Measurements from ENCODE around the gene DYSF.
"Not testable (repeated sequence)": the region's sequence is repeated elsewhere in the genome, so short reads cannot be mapped to it uniquely, and the experiment has no call there.

DYSF gene

DNA sequence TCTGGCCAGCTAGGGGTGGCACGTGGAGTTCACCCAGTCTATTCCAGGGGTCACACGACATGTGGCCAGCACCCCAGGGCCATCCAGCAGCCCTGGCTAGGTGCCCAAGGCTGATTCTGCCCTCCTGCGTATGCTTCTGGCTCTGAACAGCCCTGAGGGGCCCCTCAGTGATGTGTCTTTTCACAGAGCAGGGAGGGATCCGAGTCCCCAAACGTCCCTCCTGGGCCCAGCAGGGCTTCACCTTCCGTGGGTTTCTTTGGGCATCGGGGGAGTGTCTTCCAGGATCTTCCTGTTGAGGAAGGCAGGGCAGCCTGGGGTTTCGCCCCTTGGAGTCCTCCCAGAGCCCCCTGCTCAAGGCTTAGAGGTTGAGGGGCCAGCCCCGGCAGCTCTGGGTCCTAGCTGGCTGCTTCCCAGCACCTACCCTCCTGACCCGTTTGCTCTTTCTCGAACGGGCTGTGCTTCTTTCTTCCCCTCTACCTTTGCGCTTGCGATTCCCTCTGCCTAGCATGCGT is 165.9 kb downstream of the DYSF start:
- DNase-seq, result no peak

DNA sequence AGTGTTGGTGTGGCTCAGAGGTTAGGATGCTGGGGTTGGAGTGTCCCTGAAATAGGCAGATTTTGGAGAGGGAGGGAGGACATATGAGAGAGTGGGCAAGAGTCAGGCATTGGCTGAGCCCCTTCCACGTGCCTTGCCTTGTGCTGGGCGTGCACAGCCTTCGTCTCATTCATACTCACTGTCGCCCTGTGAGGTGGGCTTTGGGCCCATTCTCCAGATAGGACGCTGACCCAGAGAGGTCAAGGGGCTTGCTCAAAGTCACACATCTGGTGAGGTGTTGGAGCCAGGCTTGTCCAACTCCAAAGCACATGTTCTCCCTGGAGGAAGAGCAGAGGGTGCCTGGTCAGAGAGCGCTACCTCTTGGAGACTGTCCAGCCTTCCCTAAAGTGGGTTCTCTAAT is 166.8 kb downstream of the DYSF start:
- no peak for DNase-seq

DNA sequence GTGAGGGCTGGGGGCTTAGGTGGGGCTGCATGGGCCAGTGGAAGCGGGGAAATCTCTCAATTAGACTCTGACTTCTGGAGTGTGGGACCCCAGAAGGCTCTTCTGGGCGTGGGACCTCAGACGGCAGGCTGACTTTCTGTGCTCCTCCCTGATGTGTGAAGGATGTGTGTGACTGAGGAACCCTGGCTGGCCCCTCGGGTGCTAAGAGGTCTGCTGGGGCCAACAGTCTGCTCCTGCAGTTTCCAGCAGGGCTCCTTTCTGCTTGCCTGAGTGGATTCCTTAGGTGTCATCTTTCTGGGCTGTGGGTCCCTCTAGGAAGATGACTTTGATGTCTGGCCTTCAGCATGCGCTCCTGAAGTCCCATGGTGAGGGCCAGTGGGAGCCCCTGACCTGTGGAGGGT is 167.5 kb downstream of the DYSF start:
- DNase-seq, result no peak

DNA sequence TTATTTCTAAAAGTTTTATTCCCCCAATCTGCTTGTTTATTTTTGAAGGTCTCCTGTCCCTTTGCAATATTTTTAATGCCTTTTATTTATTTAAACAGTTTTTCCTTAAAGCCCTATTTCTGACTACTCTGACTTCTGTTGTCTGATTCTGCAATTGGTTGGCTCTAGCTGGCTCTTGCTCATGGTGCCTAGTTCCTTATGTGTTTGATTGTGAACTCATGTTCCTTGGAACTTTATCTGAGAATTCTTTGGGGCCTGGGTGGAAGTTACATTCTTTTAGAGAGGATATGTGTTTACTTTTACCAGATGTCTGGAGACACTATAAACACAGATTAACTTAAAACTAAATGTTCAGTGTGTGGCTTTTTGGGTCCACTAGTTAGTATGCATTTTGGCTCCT is 175.9 kb downstream of the DYSF start:
- no peak for DNase-seq

DNA sequence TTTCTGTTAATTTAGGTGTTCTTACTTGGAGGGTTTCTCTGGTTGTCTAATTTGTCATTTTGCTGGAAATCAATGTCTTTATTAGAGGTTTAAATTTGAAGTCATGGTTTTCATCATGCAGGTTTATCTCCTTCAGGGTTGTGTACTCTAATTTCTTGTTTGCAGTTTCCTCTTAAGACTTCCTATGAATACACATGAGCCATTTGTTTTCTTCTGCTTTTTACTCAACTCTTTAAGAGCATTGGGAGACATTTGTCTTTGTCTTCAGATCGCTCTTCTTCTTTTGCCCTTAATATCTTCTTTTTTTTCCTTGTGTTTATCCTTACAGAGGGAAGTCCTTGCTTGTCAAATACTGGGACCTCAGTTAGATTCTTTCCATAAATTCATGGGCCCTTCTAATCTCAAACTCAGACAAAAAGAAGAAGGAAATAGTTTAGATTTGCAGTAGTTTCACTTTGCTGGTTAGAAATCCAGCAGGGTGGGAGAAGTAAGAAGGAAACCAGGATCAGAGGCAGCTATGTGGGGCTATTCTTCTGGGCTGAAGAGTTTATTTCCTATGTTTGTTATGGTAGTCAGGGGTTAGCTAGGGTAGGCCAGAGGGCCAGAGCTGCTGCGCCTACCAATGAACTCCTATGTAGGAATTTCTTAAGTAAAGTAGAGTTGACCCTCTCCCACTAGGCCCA is 176.6 kb downstream of the DYSF start:
- DNase-seq, result no peak

DNA sequence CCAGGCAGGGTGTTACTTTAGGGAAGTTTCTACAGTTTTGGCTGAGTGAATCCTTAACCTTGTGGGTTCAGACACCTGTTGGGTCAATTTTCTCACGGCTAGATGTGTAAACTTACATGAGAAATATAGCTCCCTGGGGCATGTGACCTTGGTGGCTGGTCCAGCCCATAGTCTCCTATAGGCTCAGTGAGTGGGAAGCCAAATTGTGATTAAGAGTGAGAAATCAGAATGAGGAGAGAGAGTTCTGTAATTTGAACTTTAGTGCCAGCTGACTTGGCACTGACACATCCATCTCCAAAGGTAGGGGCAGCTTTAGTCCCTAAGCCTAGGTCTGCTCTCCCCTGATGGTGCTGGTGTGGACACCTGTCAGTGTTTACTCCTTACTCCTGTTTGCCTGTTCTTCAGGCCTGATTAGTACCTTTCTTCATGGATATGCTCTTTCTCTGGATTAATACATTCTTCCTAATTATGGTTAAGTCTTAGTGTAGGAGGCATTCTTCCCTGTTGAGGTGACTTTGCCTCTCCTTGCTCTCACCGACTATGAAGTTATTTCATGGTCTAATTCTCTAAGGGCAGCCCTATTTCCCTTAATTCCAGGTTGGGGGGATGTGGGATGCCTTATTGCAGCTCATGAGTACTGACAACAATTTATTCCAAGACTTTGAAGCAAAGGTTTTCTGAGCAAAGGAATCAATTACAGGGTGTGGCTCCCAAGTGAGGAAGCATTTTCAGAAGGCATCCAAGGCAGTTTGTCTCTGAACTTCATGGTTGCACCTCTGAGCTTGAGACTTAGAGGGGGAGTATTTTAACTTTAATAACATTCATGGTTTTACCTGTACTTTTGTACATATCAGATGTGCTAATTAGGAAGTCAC is 177.3 kb downstream of the DYSF start:
- DNase-seq, result no peak

DNA sequence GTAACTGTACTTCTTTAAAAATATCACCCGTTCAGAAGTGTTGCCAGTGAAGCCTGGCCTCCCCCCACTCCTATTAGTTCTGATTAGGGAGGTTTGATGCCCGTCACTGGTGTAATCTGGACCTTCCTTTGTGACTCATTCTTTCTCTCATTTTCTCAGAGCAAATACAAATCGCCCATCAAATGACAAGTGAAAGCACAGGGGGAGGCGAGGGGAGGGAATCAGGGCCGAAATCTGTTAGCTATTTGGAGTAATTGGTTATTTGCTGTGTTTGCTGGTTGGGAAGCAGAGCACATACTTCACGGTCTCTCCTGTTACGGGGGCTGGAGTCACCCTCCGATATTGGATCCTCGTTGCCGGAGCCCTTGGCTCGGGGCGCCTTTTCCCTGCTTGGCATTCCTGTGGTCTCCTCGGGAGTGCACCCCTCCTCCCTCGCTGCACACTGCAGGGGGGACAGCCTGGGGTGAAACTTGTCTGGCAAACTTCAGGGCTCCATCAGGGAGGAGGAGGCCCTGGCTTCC is 178.1 kb downstream of the DYSF start:
- no peak for DNase-seq

DNA sequence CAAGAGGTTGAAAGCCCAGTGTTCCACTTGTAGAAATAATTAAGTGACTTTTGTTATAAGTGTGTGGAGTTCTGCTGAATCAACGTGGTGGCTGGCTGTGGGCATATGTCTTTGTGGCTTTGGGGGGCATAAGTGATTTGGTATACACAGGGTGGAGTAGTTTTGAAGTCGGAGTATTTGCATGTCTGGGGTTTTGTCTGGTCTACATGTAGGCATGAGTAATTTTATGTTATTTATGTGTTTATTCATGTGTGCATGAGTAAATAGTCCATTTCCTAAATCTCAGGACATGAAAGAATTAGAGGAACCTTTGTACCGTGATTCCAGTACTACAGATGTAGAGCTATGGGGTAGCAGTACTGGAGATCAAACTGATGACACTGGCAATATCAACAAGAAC is 179.7 kb downstream of the DYSF start:
- no peak for DNase-seq

DNA sequence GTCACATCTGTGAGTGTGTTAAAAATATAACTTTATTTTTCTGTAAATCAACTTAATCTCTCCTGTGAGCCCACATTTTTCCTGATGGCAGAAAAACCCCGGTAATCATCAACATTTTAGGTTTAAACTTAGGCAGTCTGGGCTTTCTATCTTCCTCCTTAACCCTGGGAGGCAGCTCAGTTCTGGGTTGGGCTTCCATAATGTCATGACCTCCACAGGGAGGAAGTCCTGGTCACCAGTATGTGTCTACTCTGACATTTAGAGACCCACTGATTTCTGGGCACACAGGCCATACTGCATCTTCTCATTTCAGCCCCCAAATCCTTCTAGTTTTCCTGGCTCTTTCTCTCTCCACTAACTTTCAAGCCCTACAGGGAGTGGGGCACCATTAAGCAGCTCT is 181.2 kb downstream of the DYSF start:
- no peak for DNase-seq

DNA sequence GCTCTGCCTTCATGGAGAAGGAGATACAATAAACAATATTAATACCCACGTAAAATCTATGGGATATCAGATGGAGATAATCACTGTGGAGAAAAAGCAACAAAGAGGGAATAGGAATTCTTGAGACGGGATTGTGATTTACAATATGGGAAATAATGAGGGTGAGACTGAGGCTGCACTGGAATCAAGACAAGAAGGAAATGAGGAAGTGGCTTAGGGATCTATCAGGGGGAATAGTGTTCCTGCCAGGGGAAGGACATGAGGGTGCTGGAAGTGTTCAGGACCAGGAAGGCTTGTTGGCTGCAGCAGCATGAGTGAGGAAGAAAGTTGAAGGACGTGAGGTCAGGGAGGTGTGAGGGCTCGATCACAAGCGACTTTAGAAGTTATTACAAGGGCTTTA is 182.4 kb downstream of the DYSF start:
- DNase-seq, result no peak

DNA sequence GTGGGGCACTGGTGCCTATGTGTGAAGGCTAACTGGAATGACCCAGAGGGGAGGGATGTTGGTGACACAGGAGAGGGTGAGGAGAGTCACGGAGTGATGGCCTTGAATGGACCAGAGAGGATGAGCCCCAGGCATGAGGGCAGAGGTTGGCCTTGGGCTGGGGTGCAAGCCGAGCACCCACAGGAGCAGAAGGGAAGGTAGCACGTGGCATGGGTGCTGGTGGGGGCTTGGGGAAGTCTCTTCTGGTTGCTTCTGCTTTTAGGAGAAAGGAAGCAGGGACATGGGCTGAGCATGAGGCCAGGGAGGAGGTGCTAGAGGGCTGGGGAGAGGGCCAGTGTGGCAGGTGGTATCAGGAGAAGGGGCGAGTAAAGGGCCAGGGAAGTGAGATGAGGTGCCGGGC is 183.8 kb downstream of the DYSF start:
- no peak for DNase-seq

DNA sequence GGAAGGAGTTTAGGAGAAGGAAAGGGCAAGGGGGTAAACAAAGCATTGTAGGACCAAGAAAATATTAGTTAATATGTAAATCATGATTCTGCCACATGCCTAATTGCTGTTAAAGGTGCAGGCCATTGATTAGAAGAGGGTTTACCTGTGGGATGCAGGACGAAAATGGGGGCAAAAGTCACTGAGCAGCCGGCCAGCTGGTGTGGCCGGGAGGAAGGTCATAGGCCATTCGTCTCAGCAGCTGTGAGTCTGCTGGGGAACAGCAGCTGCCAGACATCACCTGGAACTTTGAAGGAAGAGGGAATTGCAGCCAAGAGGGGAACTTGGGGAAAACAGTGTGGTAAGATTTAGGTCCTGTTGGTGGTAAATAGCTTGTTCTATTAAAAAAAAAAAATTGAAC is 184.4 kb downstream of the DYSF start:
- DNase-seq, result no peak

DNA sequence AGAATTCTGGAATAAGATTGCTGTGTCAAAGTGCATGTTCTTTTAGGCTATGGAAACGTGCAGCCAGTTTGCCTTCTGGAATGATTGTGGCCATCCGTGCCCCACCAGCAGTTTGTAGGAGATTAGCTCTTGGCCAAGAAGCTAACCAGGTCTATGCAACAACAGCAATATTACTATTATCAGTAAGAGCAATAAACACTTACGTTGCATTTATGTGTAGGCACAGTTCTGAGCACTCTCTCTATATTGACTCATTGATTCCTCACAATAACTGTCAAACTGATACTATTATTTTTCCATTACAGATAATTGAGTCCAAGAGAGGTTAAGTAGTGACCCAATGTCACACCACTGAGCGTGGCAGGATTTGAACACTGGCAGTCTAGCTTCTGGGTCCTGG is 186.4 kb downstream of the DYSF start:
- no peak for DNase-seq

DNA sequence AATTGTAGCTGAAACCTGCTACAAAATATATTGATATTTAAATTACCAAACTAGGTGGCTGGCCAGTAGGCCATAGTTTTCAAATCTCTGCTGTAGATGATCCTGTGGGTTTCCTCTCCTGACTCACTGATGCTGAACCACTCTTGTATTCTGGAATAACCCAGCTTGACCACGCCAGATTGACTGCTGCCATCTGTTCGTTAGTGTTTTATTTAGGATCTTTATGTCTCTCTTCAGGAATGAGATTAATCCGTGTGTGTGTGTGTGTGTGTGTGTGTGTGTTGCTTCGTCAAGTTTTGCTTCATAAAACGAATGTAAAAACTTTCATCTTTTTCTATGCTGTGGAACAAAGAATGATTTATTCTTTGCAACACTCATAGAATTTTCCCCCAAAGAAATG is 187.1 kb downstream of the DYSF start:
- DNase-seq, result no peak

DNA sequence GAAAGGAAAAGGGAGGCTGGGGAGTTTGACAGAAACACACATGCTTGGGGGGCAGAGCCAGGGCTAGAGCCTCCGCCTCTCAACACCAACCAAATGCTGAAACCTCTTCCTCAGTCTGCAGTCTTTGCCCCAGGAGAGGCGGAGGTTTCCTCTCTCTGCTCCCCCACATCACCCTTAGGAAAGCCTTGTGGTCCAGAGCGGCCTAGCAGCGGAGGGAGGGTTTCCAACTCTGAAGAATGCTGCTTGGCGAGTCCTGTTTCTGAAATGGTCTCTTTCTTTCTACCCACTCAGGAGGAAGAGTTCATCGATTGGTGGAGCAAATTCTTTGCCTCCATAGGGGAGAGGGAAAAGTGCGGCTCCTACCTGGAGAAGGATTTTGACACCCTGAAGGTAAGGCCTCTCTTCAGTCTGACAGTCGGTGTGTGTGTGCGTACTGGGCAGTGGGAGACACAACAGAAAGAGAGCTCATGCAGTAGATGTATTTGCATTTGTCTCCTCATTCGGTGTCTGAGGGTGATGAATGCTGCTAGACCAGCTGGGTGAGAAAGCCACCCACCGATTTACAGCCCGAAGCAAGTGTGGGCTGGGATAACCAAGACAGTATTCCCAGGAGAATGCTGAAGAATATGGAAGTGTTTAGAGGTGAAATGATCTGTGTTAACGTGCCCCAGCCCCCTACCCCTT is 190.5 kb downstream of the DYSF start:
- DNase-seq, result no peak

DNA sequence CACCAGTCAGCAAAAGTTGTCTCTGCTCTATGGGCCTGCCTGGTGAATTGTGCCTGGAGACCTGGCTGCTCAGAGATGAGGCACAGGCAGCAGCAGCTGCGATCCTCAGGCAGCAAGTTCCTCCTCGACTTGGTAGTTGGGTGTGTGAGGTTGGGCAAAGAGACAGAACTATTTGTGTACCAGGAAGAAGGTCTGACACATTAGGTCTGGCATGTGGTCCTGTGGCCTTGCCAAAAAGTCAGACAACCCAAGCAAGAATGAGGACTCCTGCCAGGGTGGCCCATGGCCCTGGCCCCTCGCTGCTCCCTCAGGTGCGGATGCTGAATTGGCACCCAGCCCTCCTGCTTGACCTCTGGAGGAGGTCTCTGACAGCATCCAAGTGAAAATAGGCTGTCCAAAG is 192.7 kb downstream of the DYSF start:
- DNase-seq, result no peak

DNA sequence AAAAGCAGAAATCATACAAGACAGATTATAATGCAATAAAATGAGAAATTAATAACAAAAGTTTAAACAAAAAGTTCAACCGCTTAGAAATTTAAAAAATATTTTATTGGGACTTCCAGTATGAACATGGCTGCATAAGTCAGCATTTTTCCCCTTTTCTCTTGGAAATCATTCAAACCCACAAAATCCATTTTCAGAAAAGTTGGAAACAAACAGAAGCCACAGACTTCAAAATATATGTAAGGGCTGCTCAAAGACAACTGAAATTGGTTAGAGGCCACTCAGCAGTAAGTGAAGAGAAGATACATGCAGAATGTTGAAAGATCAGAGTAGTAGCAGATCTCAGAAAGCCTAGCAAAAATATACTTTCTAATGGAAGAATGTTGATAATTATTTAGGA is 194.0 kb downstream of the DYSF start:
- no peak for DNase-seq

DNA sequence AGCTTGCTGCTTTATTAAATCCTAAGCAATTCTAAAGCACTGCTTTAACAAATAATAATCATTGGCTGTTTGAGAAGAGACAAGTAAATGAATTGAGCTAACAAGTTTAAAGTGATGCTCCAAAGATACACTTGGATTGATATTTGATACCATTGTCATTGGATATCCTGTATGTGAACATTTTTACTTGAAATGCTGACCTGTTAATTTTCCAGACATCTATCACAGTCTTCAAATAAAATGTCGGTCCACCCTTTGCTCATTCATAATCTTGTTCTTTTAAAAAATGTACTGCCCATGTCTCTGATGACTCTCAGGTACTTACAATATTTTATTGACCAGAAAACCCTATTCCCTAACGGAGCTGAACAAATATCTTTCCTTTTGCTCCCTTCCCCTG is 202.1 kb downstream of the DYSF start:
- DNase-seq, result no peak

DNA sequence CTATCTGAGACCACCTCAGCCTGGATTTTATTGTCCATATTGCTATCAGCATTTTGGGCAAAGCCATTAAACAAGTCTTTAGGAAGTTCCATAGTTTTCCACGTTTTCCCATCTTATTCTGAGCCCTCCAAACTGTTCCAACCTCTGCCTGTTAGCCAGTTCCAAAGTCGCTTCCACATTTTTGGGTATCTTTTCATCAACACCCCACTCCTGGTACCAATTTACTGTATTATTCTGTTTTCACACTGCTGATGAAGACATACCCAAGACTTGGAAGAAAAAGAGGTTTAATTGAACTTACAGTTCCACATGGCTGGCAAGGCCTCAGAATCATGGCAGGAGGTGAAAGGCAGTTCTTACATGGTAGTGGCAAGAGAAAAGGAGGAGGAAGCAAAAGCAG is 204.9 kb downstream of the DYSF start:
- DNase-seq, result not testable (repeated sequence)

DNA sequence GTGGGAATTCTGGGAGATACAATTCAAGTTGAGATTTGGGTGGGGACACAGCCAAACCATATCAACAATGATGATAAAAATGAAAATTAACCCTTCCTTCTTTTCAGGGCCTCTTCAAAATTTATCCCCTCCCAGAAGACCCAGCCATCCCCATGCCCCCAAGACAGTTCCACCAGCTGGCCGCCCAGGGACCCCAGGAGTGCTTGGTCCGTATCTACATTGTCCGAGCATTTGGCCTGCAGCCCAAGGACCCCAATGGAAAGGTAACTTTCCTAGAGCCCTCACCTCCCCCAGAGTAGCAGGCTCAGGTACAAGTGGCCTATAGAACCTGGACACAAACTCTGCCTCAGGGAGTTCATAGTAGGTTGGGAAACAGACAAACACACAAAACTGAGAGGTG is 205.4 kb downstream of the DYSF start:
- DNase-seq, result no peak

DNA sequence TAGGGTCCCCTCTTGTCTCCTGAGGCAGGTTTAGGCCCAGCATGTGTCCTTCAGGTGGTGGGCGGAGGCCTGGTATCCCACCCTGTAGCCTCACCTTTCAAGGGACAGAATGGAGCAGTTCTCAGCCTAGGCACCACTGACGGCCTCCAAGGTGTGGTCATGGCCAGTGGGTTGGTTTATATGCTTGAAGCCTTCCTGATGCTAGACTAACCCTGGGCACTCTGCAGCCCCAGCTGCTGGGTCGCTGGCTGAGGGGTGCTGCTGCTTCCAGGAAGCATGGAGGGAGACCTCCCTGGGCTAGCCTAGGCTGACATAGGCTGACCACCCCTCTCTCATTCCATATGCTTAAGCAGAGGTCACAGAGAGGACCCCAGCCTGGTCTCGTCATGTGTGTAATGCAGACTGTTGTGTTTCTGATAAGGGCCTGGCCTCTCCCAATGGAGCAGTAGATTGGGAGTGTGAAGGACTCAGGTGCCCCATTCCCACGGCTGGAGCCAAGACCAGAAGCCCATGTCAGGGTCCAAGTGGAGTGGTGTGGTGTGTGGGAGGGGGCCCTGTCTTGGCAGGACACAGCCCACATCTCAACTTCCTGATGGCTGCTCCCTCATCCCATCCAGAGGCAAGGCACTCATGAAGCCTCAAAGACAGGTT is 206.6 kb downstream of the DYSF start:
- DNase-seq, result no peak

DNA sequence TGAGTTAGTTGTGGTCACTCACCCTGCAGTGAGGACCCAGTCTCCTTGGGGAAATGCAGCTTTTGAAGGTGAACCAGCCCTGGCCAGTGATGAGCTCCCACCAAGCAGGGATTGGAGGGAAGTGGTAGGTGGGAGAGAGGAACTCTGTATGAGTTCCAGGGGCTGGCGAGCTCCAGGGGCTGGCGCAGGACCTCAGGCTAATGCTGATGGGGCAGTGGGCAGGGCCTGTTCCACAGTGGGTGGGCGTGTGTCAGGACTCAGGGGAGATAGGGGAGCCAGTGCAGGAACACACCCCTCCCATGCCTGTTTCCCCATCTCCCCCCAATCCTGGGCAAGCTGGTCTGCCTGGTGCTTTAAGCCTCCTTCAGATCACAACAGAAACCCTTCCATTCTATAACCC is 208.4 kb downstream of the DYSF start:
- no peak for DNase-seq

Data from activated CD4-positive, alpha-beta T cell treated with anti-CD3 and anti-CD28 coated beads for 4 hours (primary cell).